Omental fat pad (tissue), 4 donors: ENCODE data around the gene TMEM8B. TPM values are rescaled to one million over a fixed set of nuclear protein-coding genes. Genes with fewer than 3 reads are reported as not detected.
A peak's percentile ranks its signal among the peaks of the same experiment; 100 is the strongest.

ENCODE experiments used
- ATAC-seq: fragments of 150-250 bp; one replicate; pipeline ENCODE4 v1.9.1; 2016; ENCODE audit warnings: mild to moderate bottlenecking, moderate library complexity; ENCODE audit not compliant: low FRiP score
- DNase-seq: peaks from one replicate; pipeline ENCODE4 v3.0.0-alpha.2; 2019; ENCODE audit warnings: low spot score
- CTCF ChIP-seq, 3 donors: fragments of 450-650 bp; IDR thresholded peaks; one replicate each; pipeline ENCODE4 v1.5.1; 2016 to 2017; ENCODE audit warnings: antibody characterized with exemption in 3 of 3, mild to moderate bottlenecking in 3 of 3, moderate library complexity in 2 of 3
- total RNA-seq, 4 donors: library from RNA; depleted of rRNA; stranded (reverse); fragments of >200 nt; gene quantifications; one replicate each; pipeline ENCODE4 v1.1.0, GENCODE V29; 2016

The TMEM8B gene
- total RNA-seq, 4 donors from 2014 or later = 2.7 to 13.2 (median 4.6) TPM

- DNase-seq (no peak), ATAC-seq (peak; percentile 60)
- TF ChIP-seq CTCF (IDR thresholded peaks at IDR 0.05) = no peak
Observed at GRCh38 chr9:35791297-35791921, 37.6 kb upstream of the TMEM8B start, which contains the start of gene NPR2. NPR2 (plus strand) TSS chr9:35791591; CDS start chr9:35792409, 818 bp downstream.

- DNase-seq (no peak), ATAC-seq (no peak)
- no peak for TF ChIP-seq CTCF (IDR thresholded peaks at IDR 0.05)
Observed at GRCh38 chr9:35792024-35792813, 36.8 kb upstream of the TMEM8B start.

GRCh38 chr9:35792826-35793225 lies 36.2 kb upstream of the TMEM8B start:
- TF ChIP-seq CTCF (IDR thresholded peaks at IDR 0.05) = no peak
- no peak for ATAC-seq

GRCh38 chr9:35793461-35793860 lies 35.6 kb upstream of the TMEM8B start:
- TF ChIP-seq CTCF (IDR thresholded peaks at IDR 0.05) = no peak
- no peak for DNase-seq
- no peak for ATAC-seq

More at GRCh38 chr9:35792826-35793225, 36.2 kb upstream of the TMEM8B start:
- DNase-seq = no peak

GRCh38 chr9:35795695-35796094 lies 33.3 kb upstream of the TMEM8B start:
- DNase-seq (no peak), ATAC-seq (no peak)
- no peak for TF ChIP-seq CTCF (IDR thresholded peaks at IDR 0.05)

GRCh38 chr9:35797311-35798109 lies 31.5 kb upstream of the TMEM8B start:
- no peak for TF ChIP-seq CTCF (IDR thresholded peaks at IDR 0.05)
- ATAC-seq = no peak
- DNase-seq = no peak
